Activated CD4-positive, CD25-positive, alpha-beta regulatory T cell treated with anti-CD3 and anti-CD28 coated beads, Interleukin-2, amount 50 U/mL, for 72 hours (primary cell): Measurements from ENCODE around the gene CEMIP.

Source experiments
- DNase-seq: peaks from one replicate; pipeline ENCODE4 v3.0.0; 2021

Gene CEMIP

GRCh38 chr15:80785811-80786354, 6.7 kb downstream of the CEMIP start:
- DNase-seq, result no peak

- no peak for DNase-seq
Observed at GRCh38 chr15:80787316-80787715, 8.1 kb downstream of the CEMIP start.

- no peak for DNase-seq
Observed at GRCh38 chr15:80788536-80788935, 9.4 kb downstream of the CEMIP start.

GRCh38 chr15:80789296-80789695, 10.1 kb downstream of the CEMIP start:
- DNase-seq, result no peak

- no peak for DNase-seq
Observed at GRCh38 chr15:80789796-80790195, 10.6 kb downstream of the CEMIP start.

GRCh38 chr15:80790236-80790635, 11.1 kb downstream of the CEMIP start:
- no peak for DNase-seq

- no peak for DNase-seq
Observed at GRCh38 chr15:80791004-80791403, 11.8 kb downstream of the CEMIP start.

- no peak for DNase-seq
Observed at GRCh38 chr15:80796407-80796806, 17.2 kb downstream of the CEMIP start.

GRCh38 chr15:80798911-80799310, 19.7 kb downstream of the CEMIP start:
- DNase-seq, result no peak

- DNase-seq, result no peak
Observed at GRCh38 chr15:80800067-80800466, 20.9 kb downstream of the CEMIP start.

- DNase-seq, result no peak
Observed at GRCh38 chr15:80801891-80802680, 22.9 kb downstream of the CEMIP start.

GRCh38 chr15:80803580-80804525, 24.7 kb downstream of the CEMIP start:
- no peak for DNase-seq

- DNase-seq, result no peak
Observed at GRCh38 chr15:80804970-80805495, 25.9 kb downstream of the CEMIP start.

- DNase-seq, result no peak
Observed at GRCh38 chr15:80811781-80812315, 32.7 kb downstream of the CEMIP start.

GRCh38 chr15:80815106-80815505, 35.9 kb downstream of the CEMIP start:
- DNase-seq, result no peak

- DNase-seq, result no peak
Observed at GRCh38 chr15:80816049-80816653, 37.0 kb downstream of the CEMIP start.

- no peak for DNase-seq
Observed at GRCh38 chr15:80816936-80817335, 37.8 kb downstream of the CEMIP start.

GRCh38 chr15:80817901-80818300, 38.7 kb downstream of the CEMIP start:
- DNase-seq, result no peak

- no peak for DNase-seq
Observed at GRCh38 chr15:80819001-80819400, 39.8 kb downstream of the CEMIP start.

- DNase-seq, result no peak
Observed at GRCh38 chr15:80820092-80820491, 40.9 kb downstream of the CEMIP start.

GRCh38 chr15:80822256-80822655, 43.1 kb downstream of the CEMIP start:
- DNase-seq, result no peak

- DNase-seq, result no peak
Observed at GRCh38 chr15:80822676-80823075, 43.5 kb downstream of the CEMIP start.

- DNase-seq, result no peak
Observed at GRCh38 chr15:80823120-80823519, 44.0 kb downstream of the CEMIP start.
